SK-N-SH treated with all-trans-retinoic acid at 6 μM for 48 hours (cell line): ENCODE results near the gene ULK4.

Experiments used
- ARNTL ChIP-seq: fragments of 450-650 bp; formaldehyde crosslinking; IDR thresholded peaks from 2 replicates; pipeline ENCODE4 v1.5.0; 2020; ENCODE audit warnings: low read depth, mild to moderate bottlenecking, moderate library complexity, borderline replicate concordance
- PATZ1 ChIP-seq: fragments of 250-450 bp; sonication (Bioruptor Pico); IDR thresholded peaks from 2 replicates; pipeline ENCODE4 v1.8.0; 2020; ENCODE audit warnings: mild to moderate bottlenecking, moderate library complexity, borderline replicate concordance
- ZNF565 ChIP-seq: fragments of 450-650 bp; formaldehyde crosslinking; conservative IDR thresholded peaks from 2 replicates; pipeline ENCODE4 v1.5.0; 2020; ENCODE audit warnings: low read depth, mild to moderate bottlenecking, moderate library complexity

- TF ChIP-seq PATZ1 (CRISPR knock-in tag): no peak
- TF ChIP-seq ARNTL (CRISPR knock-in tag): no peak
- no peak for TF ChIP-seq ZNF565
Measured at GRCh38 chr3:41693799-41694198, 268.1 kb downstream of the ULK4 start.
